ENCODE results near the gene VPS13C. TPM values are rescaled to one million over a fixed set of nuclear protein-coding genes. Genes with fewer than 3 reads are reported as not detected.

VPS13C gene
- total RNA-seq, 4 donors from 2014 or later = 29.0 to 38.2 (median 36.1) TPM

GRCh38 chr15:61906961-61907752 is 153.1 kb downstream of the VPS13C start:
- H3K4me3 ChIP-seq (ENCODE audit: low read depth, poor library complexity, severe bottlenecking) = no peak overlapping the region
- intact Hi-C loops (cut with DNase I; ENCODE audit: low total_unique reads) = no loop called here
- WGBS, 2 donors = 80 to 89% methylated on average over 4 of the region's 4 CpGs
- no peak for TF ChIP-seq POLR2A (IDR thresholded peaks at IDR 0.05)
- TF ChIP-seq, protein P1, sequence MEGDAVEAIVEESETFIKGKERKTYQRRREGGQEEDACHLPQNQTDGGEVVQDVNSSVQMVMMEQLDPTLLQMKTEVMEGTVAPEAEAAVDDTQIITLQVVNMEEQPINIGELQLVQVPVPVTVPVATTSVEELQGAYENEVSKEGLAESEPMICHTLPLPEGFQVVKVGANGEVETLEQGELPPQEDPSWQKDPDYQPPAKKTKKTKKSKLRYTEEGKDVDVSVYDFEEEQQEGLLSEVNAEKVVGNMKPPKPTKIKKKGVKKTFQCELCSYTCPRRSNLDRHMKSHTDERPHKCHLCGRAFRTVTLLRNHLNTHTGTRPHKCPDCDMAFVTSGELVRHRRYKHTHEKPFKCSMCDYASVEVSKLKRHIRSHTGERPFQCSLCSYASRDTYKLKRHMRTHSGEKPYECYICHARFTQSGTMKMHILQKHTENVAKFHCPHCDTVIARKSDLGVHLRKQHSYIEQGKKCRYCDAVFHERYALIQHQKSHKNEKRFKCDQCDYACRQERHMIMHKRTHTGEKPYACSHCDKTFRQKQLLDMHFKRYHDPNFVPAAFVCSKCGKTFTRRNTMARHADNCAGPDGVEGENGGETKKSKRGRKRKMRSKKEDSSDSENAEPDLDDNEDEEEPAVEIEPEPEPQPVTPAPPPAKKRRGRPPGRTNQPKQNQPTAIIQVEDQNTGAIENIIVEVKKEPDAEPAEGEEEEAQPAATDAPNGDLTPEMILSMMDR (IDR thresholded peaks at IDR 0.05) = no peak
- no peak for DNase-seq (ENCODE audit: low spot score in 2 of 2)

DNA sequence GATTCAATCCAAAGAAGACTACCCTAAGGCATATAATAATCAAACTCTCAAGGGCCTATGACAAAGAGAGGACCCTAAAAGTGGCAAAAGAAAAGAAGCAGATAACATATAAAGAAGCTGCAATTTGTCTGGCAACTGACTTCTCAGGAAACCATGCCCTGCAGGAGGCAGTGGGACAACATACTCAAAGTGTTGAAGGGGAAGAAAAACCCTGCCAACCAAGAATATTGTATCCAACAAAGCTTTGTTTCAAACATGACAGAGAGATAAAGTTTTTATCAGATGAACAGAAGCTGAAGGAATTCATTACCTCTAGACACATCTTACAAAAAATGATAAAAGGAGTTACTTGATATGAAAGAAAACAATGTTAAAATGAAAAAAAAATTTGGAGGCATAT is 167.1 kb downstream of the VPS13C start:
- intact Hi-C loops (cut with DNase I; ENCODE audit: low total_unique reads) = no loop called here

DNA sequence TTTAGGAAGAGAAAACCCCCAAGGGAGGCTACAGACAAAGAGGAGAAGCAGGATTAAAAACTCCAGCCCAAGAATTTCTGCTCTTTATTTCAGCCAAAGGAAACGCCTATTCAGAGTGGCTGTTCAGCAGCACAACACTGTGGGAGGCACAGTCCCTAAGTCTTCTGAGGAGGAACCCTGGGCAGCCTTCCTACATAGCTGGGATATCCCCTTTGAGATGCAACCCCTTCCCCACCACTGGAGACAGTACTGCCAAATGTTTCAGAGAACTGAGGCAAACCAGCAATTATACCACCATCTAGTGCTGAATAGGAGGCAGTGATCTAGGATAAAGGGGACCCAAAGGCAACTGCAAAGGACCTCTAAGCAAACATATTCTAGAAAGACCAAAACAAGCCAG is 168.1 kb downstream of the VPS13C start:
- no peak for TF ChIP-seq POLR2A (IDR thresholded peaks at IDR 0.05)
- TF ChIP-seq, protein P1 (IDR thresholded peaks at IDR 0.05) = no peak
- WGBS, 2 donors = 83 to 100% methylated on average over 1 of the region's 1 CpG
- intact Hi-C loops (cut with DNase I; ENCODE audit: low total_unique reads) = no loop called here
- no peak for DNase-seq (ENCODE audit: low spot score in 2 of 2)
- H3K4me3 ChIP-seq (ENCODE audit: low read depth, poor library complexity, severe bottlenecking) = no peak overlapping the region

More for the DNA sequence above, 167.1 kb downstream of the VPS13C start:
- no peak overlapping the region for H3K4me3 ChIP-seq (ENCODE audit: low read depth, poor library complexity, severe bottlenecking)
- no peak for TF ChIP-seq POLR2A (IDR thresholded peaks at IDR 0.05)
- TF ChIP-seq, protein P1 (IDR thresholded peaks at IDR 0.05) = no peak
- no peak for DNase-seq (ENCODE audit: low spot score in 2 of 2)

GRCh38 chr15:61890106-61890505 is 170.1 kb downstream of the VPS13C start:
- H3K4me3 ChIP-seq (ENCODE audit: low read depth, poor library complexity, severe bottlenecking) = no peak overlapping the region
- intact Hi-C loops (cut with DNase I; ENCODE audit: low total_unique reads) = no loop called here
- WGBS, 2 donors = 74 to 93% methylated on average over 2 of the region's 2 CpGs
- no peak for DNase-seq (ENCODE audit: low spot score in 2 of 2)
- TF ChIP-seq, protein P1 (IDR thresholded peaks at IDR 0.05) = no peak
- no peak for TF ChIP-seq POLR2A (IDR thresholded peaks at IDR 0.05)

DNA sequence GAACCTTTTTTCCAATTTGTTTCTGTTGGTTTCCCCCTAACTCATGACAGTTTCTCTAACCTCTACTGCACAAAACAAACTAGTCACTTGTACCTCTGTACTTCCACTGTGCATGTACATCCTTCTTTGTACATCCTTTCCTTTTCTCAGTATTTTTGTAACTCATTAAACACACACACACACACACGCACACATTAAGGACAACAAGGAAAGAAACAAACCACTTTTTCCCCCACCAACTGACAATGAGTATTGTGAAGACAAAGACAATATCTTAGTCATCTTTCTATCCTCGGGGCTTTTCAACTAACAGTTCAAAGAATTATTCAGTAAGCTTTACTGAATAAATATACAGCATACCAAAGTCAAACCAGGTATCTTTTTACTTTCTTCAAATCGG is 170.5 kb downstream of the VPS13C start:
- WGBS, 2 donors = 80 to 81% methylated on average over 3 of the region's 3 CpGs
- no peak overlapping the region for H3K4me3 ChIP-seq (ENCODE audit: low read depth, poor library complexity, severe bottlenecking)
- intact Hi-C loops (cut with DNase I; ENCODE audit: low total_unique reads) = no loop called here
- no peak for TF ChIP-seq POLR2A (IDR thresholded peaks at IDR 0.05)
- TF ChIP-seq, protein P1 (IDR thresholded peaks at IDR 0.05) = no peak
- DNase-seq (ENCODE audit: low spot score in 2 of 2) = no peak
